Left cardiac atrium (tissue), 4 donors: ENCODE data around the gene SHC3. TPM values are rescaled to one million over a fixed set of nuclear protein-coding genes. Genes with fewer than 3 reads are reported as not detected.

Experiments
- ATAC-seq, 2 donors: fragments of 200-7000 bp; cut with Tn5 transposase; one replicate each; pipeline ENCODE4 v1.9.1; 2020; ENCODE audit warnings: mild to moderate bottlenecking in 2 of 2, moderate library complexity in 2 of 2
- DNase-seq: peaks from one replicate; pipeline ENCODE4 v3.0.0-alpha.2; 2020
- intact Hi-C, 2 donors: fragments of 100-400 bp; cut with DNase I; formaldehyde crosslinking; loops; one replicate each; pipeline versions ENCODE4 v1.14.1 to v1.15.1; 2022 to 2023
- total RNA-seq, 2 donors: library from RNA; stranded (reverse); fragmentation: NEBNext Ultra II Directional; extraction: Animal tissue kit (Norgen Biotek cat#: 25700); gene quantifications; one replicate each; pipeline ENCODE4 v1.2.1, GENCODE V29; 2021
- donor health status: DM: no; HTN: yes; CAD: no.
- donor health status: DM: no; HTN: yes; CAD: no; lungs with severe emphysema.
- donor health status: DM: yes; HTN: yes; CAD: no.
- donor health status: Dilated cardiomyopathy.

The SHC3 gene
- total RNA-seq, 2 donors from 2014 or later = 1.5 to 2.7 TPM

- intact Hi-C loops = no loop called here
- ATAC-seq (peak in 1 of 2 donors; percentile 50), DNase-seq (no peak)
These were observed 135.6 kb downstream of the SHC3 start for GRCh38 chr9:89042984-89043383.

- ATAC-seq (no peak), DNase-seq (no peak)
- intact Hi-C loops = loop anchor here in 1 of 2 donors (10.0 kb wide), 1 partner anchor 245 kb away; no protein-coding TSS in a partner anchor
These were observed 139.0 kb downstream of the SHC3 start for GRCh38 chr9:89039664-89040063.

- no peak for DNase-seq
- ATAC-seq = no peak
- intact Hi-C loops = loop anchor here in 1 of 2 donors (10.0 kb wide), 1 partner anchor 246 kb away; no protein-coding TSS in a partner anchor
These were observed 139.5 kb downstream of the SHC3 start for GRCh38 chr9:89039104-89039465.

- intact Hi-C loops = loop anchor here in 1 of 2 donors (10.0 kb wide), 1 partner anchor 246 kb away; no protein-coding TSS in a partner anchor
- ATAC-seq = peak; percentile 86 to 93
- DNase-seq = peak; percentile 47
These were observed 140.1 kb downstream of the SHC3 start for GRCh38 chr9:89038382-89039103.

GRCh38 chr9:89037891-89038290, 140.7 kb downstream of the SHC3 start:
- intact Hi-C loops = loop anchor here in 1 of 2 donors (10.0 kb wide), 1 partner anchor 247 kb away; no protein-coding TSS in a partner anchor
- DNase-seq (no peak), ATAC-seq (no peak)

- DNase-seq (no peak), ATAC-seq (peak in 1 of 2 donors; percentile 80)
- intact Hi-C loops = loop anchor here in 1 of 2 donors (10.0 kb wide), 1 partner anchor 247 kb away; no protein-coding TSS in a partner anchor
These were observed 141.3 kb downstream of the SHC3 start for GRCh38 chr9:89037346-89037745.

- peak in 1 of 2 donors; percentile 6 for ATAC-seq
- intact Hi-C loops = loop anchor here in 1 of 2 donors (10.0 kb wide), 1 partner anchor 248 kb away; no protein-coding TSS in a partner anchor
- no peak for DNase-seq
These were observed 141.7 kb downstream of the SHC3 start for GRCh38 chr9:89036891-89037290.

GRCh38 chr9:89036383-89036782, 142.2 kb downstream of the SHC3 start:
- intact Hi-C loops = loop anchor here in 1 of 2 donors (10.0 kb wide), 1 partner anchor 248 kb away; no protein-coding TSS in a partner anchor
- ATAC-seq (no peak), DNase-seq (no peak)

- ATAC-seq = no peak
- intact Hi-C loops = loop anchor here in 1 of 2 donors (10.0 kb wide), 1 partner anchor 252 kb away; no protein-coding TSS in a partner anchor
- no peak for DNase-seq
These were observed 146.0 kb downstream of the SHC3 start for GRCh38 chr9:89032661-89033060.

GRCh38 chr9:89032173-89032572, 146.4 kb downstream of the SHC3 start:
- ATAC-seq (no peak), DNase-seq (no peak)
- intact Hi-C loops = loop anchor here in 1 of 2 donors (10.0 kb wide), 1 partner anchor 253 kb away; no protein-coding TSS in a partner anchor

GRCh38 chr9:89029788-89030187, 148.8 kb downstream of the SHC3 start:
- ATAC-seq = no peak
- intact Hi-C loops = loop anchor here in 1 of 2 donors (10.0 kb wide), 1 partner anchor 255 kb away; no protein-coding TSS in a partner anchor
- DNase-seq = no peak

- intact Hi-C loops = no loop called here
- DNase-seq = no peak
- no peak for ATAC-seq
These were observed 151.7 kb downstream of the SHC3 start for GRCh38 chr9:89026876-89027275.

- no peak for ATAC-seq
- intact Hi-C loops = no loop called here
These were observed 153.1 kb downstream of the SHC3 start for GRCh38 chr9:89025553-89025952.

GRCh38 chr9:89024727-89025126, 153.9 kb downstream of the SHC3 start:
- DNase-seq (no peak), ATAC-seq (no peak)
- intact Hi-C loops = no loop called here

More at GRCh38 chr9:89025553-89025952, 153.1 kb downstream of the SHC3 start:
- no peak for DNase-seq

- no peak for ATAC-seq
- intact Hi-C loops = no loop called here
- DNase-seq = no peak
These were observed 154.9 kb downstream of the SHC3 start for GRCh38 chr9:89023740-89024139.

- ATAC-seq (peak; percentile 53 to 89), DNase-seq (peak; percentile 49)
- intact Hi-C loops = no loop called here
These were observed 155.7 kb downstream of the SHC3 start for GRCh38 chr9:89022902-89023301.

- intact Hi-C loops = no loop called here
- DNase-seq = no peak
- peak; percentile 75 to 76 for ATAC-seq
These were observed 156.4 kb downstream of the SHC3 start for GRCh38 chr9:89022001-89022759.

GRCh38 chr9:89021154-89021803, 157.3 kb downstream of the SHC3 start:
- DNase-seq = peak; percentile 52
- ATAC-seq = peak; percentile 39 to 81
- intact Hi-C loops = no loop called here

GRCh38 chr9:89020754-89021153, 157.9 kb downstream of the SHC3 start:
- ATAC-seq (no peak), DNase-seq (no peak)
- intact Hi-C loops = no loop called here
